GM23248 (cell line): ENCODE data around the gene CCDC15. TPM values are rescaled to one million over a fixed set of nuclear protein-coding genes. Genes with fewer than 3 reads are reported as not detected.

ENCODE experiments used
- DNase-seq: peaks from one replicate; pipeline ENCODE4 v3.0.0-alpha.2; 2015
- H2AFZ ChIP-seq: fragments of 200-600 bp; sonication (generic); 2 replicates; pipeline ENCODE4 v1.6.1; 2016; ENCODE audit warnings: antibody characterized with exemption
- H3F3A ChIP-seq: fragments of 200-600 bp; sonication (generic); 2 replicates; pipeline ENCODE4 v1.6.1; 2016; ENCODE audit warnings: mild to moderate bottlenecking, antibody characterized with exemption, mixed run types; ENCODE audit not compliant: insufficient read depth
- H3K27ac ChIP-seq: fragments of 200-600 bp; sonication (generic); 2 replicates; pipeline ENCODE4 v1.5.1; 2016; ENCODE audit warnings: mild to moderate bottlenecking
- H3K27me3 ChIP-seq: fragments of 200-600 bp; sonication (generic); replicated peaks from 2 replicates; pipeline ENCODE4 v1.6.1; 2016; ENCODE audit warnings: mild to moderate bottlenecking; ENCODE audit not compliant: insufficient read depth
- H3K36me3 ChIP-seq: fragments of 200-600 bp; sonication (generic); 2 replicates; pipeline ENCODE4 v1.6.1; 2016; ENCODE audit warnings: low read depth, mild to moderate bottlenecking
- H3K4me1 ChIP-seq: fragments of 200-600 bp; sonication (generic); 2 replicates; pipeline ENCODE4 v1.6.1; 2016; ENCODE audit warnings: mild to moderate bottlenecking; ENCODE audit not compliant: insufficient read depth
- H3K4me2 ChIP-seq: fragments of 200-600 bp; sonication (generic); one replicate; pipeline ENCODE4 v1.6.1; 2016; ENCODE audit warnings: mild to moderate bottlenecking; ENCODE audit not compliant: unreplicated experiment
- H3K4me3 ChIP-seq: fragments of 200-600 bp; sonication (generic); 2 replicates; pipeline ENCODE4 v1.5.1; 2016; ENCODE audit warnings: mild to moderate bottlenecking
- H3K79me2 ChIP-seq: fragments of 200-600 bp; sonication (generic); 2 replicates; pipeline ENCODE4 v1.6.1; 2016; ENCODE audit warnings: mild to moderate bottlenecking; ENCODE audit not compliant: insufficient read depth
- H3K9ac ChIP-seq: fragments of 200-600 bp; sonication (generic); 2 replicates; pipeline ENCODE4 v1.6.1; 2016; ENCODE audit warnings: mild to moderate bottlenecking
- H3K9me2 ChIP-seq: fragments of 200-600 bp; sonication (generic); 2 replicates; pipeline ENCODE4 v1.6.1; 2016; ENCODE audit warnings: mixed run types, mild to moderate bottlenecking, moderate library complexity; ENCODE audit not compliant: insufficient read depth
- H3K9me3 ChIP-seq: fragments of 200-600 bp; sonication (generic); one replicate; pipeline ENCODE4 v1.6.1; 2017; ENCODE audit warnings: low read depth
- H4K20me1 ChIP-seq: fragments of 200-600 bp; sonication (generic); 2 replicates; pipeline ENCODE4 v1.6.0; 2016; ENCODE audit not compliant: insufficient read depth
- EZH2 ChIP-seq: fragments of 200-600 bp; sonication (generic); IDR thresholded peaks from 2 replicates; pipeline ENCODE4 v1.6.1; 2018; ENCODE audit warnings: antibody characterized with exemption, mild to moderate bottlenecking; ENCODE audit not compliant: insufficient read depth, poor library complexity, severe bottlenecking
- EZH2phosphoT487 ChIP-seq: fragments of 200-600 bp; sonication (generic); IDR thresholded peaks from 2 replicates; pipeline ENCODE4 v1.6.1; 2018; ENCODE audit warnings: antibody characterized with exemption, moderate library complexity, mild to moderate bottlenecking, low read depth; ENCODE audit not compliant: insufficient read depth
- WGBS, 2 experiments: methylation state at CpG; one replicate each; pipeline ENCODE4 v1.1.6; 2015 to 2017; ENCODE audit warnings: low lambda C conversion rate in 2 of 2, low coverage in 1 of 2; ENCODE audit errors: missing lambda C conversion rate in 2 of 2; 5-methylcytosine and 5-hydroxymethylcytosine counted together
- in situ Hi-C: fragments of 300-500 bp; cut with MboI; formaldehyde crosslinking; loops from 2 replicates; pipeline ENCODE4 v1.15.0; 2020
- polyA plus RNA-seq: library from polyadenylated mRNA; unstranded; fragments of >200 nt; fragmentation: Nextera tagmentation; extraction: Ambion mirVana; gene quantifications from 2 replicates; pipeline ENCODE4 v1.2.1, GENCODE V29; 2016
- total RNA-seq: library from RNA; depleted of rRNA; stranded (reverse); fragments of >200 nt; shearing (Covaris generic); gene quantifications from 2 replicates; pipeline ENCODE4 v1.2.3, GENCODE V29; 2014

The CCDC15 gene
- total and polyA plus RNA-seq, 2 experiments from 2014 or later, result 0.97 to 1.6 TPM

DNA sequence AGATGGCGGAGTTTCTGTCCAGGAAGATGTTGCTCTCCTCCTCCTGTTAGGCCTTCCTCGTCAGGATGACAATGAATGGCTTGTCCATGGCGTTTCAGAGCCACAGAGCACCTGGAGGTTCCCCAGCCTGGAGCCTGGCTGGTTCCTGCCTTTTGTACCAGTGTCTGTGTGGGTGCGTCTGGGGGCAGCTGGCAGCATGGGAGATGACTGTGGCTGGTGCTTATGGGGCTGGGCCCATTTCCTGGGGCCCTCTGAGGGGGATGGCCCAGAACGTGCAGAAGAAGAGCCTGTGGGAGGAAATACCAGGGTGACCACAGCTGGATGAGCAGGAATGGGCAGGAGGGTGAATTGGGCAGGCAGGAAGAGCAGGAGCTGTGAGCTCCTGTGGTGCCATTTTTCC, 115.8 kb downstream of the CCDC15 start:
- Histone ChIP-seq H3K4me1 (peaks cover 19% of the 10 kb centered on the region), H3K36me3 (no peaks in the 10 kb centered on the region), H3K9me3 (no peaks in the 10 kb centered on the region), H3F3A (no peaks in the 10 kb centered on the region), H3K9me2 (no peaks in the 10 kb centered on the region), H3K79me2 (no peaks in the 10 kb centered on the region), H3K27me3 (no peaks in the 10 kb centered on the region), H3K4me2 (peak overlapping the region; percentile 39), H3K9ac (no peak overlapping the region), H3K4me3 (no peak overlapping the region), H2AFZ (peak overlapping the region; percentile 59), H4K20me1 (no peaks in the 10 kb centered on the region), H3K27ac (no peak overlapping the region; the same call in 1 of the 2 replicates)
- in situ Hi-C loops, result no loop called here
- 70 to 71% methylated on average over 5 of the region's 5 CpGs for WGBS, 2 experiments
- no peak for TF ChIP-seq EZH2
- TF ChIP-seq EZH2phosphoT487, result no peak
- peak; percentile 50 for DNase-seq

DNA sequence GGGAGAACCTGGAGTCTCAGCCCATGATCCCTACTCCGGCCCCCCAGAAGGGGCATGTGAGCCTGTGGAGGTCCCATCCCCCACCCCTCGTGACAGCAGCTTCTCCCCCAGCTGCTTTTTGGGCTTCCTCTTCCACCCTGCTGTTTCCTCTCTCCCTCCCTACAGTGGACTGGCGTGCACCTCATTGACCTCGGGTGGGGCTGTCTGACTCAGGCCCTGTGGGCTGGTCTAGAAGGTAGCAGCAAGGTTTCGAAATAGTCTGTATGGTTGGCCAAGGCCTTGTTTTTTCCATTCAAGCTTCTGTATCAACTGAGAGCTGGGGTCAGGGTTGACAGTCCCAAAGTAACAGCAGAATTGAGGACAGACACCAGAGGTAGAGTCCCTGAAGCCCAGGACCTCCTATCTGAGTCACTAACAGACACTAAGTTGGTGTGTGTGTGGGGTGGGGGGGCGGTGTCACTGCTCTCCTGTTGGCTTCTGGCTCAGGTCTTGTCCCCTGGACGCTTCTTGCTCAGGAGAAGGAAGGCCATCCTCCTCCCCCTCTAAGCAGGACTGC, 116.8 kb downstream of the CCDC15 start:
- Histone ChIP-seq H3K4me1 (peaks cover 23% of the 10 kb centered on the region), H3K27ac (0 out of 2 replicates have a peak overlapping the region, but pooled peaks have one; percentile 7), H3K36me3 (no peaks in the 10 kb centered on the region), H3K9ac (no peak overlapping the region), H3K9me3 (no peaks in the 10 kb centered on the region), H3F3A (no peaks in the 10 kb centered on the region), H3K9me2 (no peaks in the 10 kb centered on the region), H3K4me2 (peak overlapping the region; percentile 20), H3K4me3 (no peak overlapping the region), H3K79me2 (no peaks in the 10 kb centered on the region), H2AFZ (peak overlapping the region; percentile 59; the same call in 1 of the 2 replicates), H4K20me1 (no peaks in the 10 kb centered on the region), H3K27me3 (no peaks in the 10 kb centered on the region)
- DNase-seq, result peak; percentile 90
- 74 to 79% methylated on average over 6 to 7 of the region's 7 CpGs for WGBS, 2 experiments
- in situ Hi-C loops, result no loop called here
- TF ChIP-seq EZH2phosphoT487, result no peak
- TF ChIP-seq EZH2, result no peak

DNA sequence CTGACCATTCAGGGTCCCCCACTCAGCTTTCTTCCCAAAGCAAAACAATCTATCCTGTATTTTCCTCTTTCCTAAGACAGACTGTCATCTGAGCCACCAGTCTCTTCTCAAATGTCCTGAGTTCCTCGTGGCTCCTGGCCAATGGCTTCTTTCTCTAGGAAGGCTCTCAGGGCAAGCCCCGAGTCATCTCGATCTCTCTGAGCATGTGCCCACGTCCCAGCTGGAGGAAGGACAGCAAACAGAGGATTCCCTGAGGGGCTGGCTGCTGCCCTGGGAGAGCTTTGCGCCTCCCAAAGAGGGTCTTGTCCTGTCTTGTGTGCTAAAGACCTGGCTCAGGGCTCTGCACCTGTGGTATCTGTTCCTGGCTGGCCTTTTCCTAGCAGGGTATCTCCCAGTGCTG, 117.4 kb downstream of the CCDC15 start:
- Histone ChIP-seq H3F3A (no peaks in the 10 kb centered on the region), H2AFZ (peak overlapping the region; percentile 59; the same call in 1 of the 2 replicates), H3K27ac (no peak overlapping the region), H3K4me1 (peaks cover 24% of the 10 kb centered on the region), H3K9me2 (no peaks in the 10 kb centered on the region), H3K9me3 (no peaks in the 10 kb centered on the region), H3K4me3 (no peak overlapping the region), H3K36me3 (no peaks in the 10 kb centered on the region), H3K27me3 (no peaks in the 10 kb centered on the region), H4K20me1 (no peaks in the 10 kb centered on the region), H3K79me2 (no peaks in the 10 kb centered on the region), H3K9ac (no peak overlapping the region), H3K4me2 (no peak overlapping the region)
- DNase-seq, result peak; percentile 36
- TF ChIP-seq EZH2phosphoT487, result no peak
- in situ Hi-C loops, result no loop called here
- WGBS, 2 experiments, result 86 to 87% methylated on average over 5 of the region's 5 CpGs

DNA sequence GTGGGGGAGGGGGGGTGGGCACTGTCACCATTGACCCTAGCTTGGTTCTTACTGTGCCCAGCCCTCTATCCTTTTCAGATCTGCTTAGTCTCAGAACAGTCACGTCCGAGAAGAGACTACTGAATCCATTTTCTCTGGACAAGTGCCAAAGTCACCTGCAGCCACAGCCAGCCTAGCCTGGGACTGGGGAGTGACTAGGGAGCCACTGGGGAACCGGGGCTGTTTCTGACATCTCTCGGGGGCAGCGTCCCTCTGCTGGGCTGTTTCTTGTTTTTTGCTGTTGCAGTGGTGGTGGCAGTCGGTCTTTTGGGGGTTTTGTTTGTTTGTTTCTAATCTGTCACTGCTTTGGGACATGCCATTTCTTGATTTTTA, 117.8 kb downstream of the CCDC15 start:
- no peak overlapping the region for H3K9ac ChIP-seq
- no peaks in the 10 kb centered on the region for H3K79me2 ChIP-seq
- no peaks in the 10 kb centered on the region for H3K36me3 ChIP-seq
- H3K9me2 ChIP-seq, result no peaks in the 10 kb centered on the region
- H3K4me3 ChIP-seq, result no peak overlapping the region
- peaks cover 24% of the 10 kb centered on the region for H3K4me1 ChIP-seq
- no peak overlapping the region for H3K27ac ChIP-seq
- no peaks in the 10 kb centered on the region for H4K20me1 ChIP-seq
- H2AFZ ChIP-seq, result no peak overlapping the region
- no peaks in the 10 kb centered on the region for H3K27me3 ChIP-seq
- no peak for DNase-seq
- H3K9me3 ChIP-seq, result no peaks in the 10 kb centered on the region
- TF ChIP-seq EZH2 (no peak), EZH2phosphoT487 (no peak)
- no peaks in the 10 kb centered on the region for H3F3A ChIP-seq
- 62 to 66% methylated on average over 6 of the region's 6 CpGs for WGBS, 2 experiments
- in situ Hi-C loops, result no loop called here
- no peak overlapping the region for H3K4me2 ChIP-seq
